GM23248 (cell line): Measurements from ENCODE around the gene RPL29. TPM values are rescaled to one million over a fixed set of nuclear protein-coding genes. Genes with fewer than 3 reads are reported as not detected.

ENCODE experiments used
- DNase-seq: peaks from one replicate; pipeline ENCODE4 v3.0.0-alpha.2; 2015
- H2AFZ ChIP-seq: fragments of 200-600 bp; sonication (generic); 2 replicates; pipeline ENCODE4 v1.6.1; 2016; ENCODE audit warnings: antibody characterized with exemption
- H3F3A ChIP-seq: fragments of 200-600 bp; sonication (generic); 2 replicates; pipeline ENCODE4 v1.6.1; 2016; ENCODE audit warnings: mild to moderate bottlenecking, antibody characterized with exemption, mixed run types; ENCODE audit not compliant: insufficient read depth
- H3K27ac ChIP-seq: fragments of 200-600 bp; sonication (generic); 2 replicates; pipeline ENCODE4 v1.5.1; 2016; ENCODE audit warnings: mild to moderate bottlenecking
- H3K27me3 ChIP-seq: fragments of 200-600 bp; sonication (generic); replicated peaks from 2 replicates; pipeline ENCODE4 v1.6.1; 2016; ENCODE audit warnings: mild to moderate bottlenecking; ENCODE audit not compliant: insufficient read depth
- H3K36me3 ChIP-seq: fragments of 200-600 bp; sonication (generic); 2 replicates; pipeline ENCODE4 v1.6.1; 2016; ENCODE audit warnings: low read depth, mild to moderate bottlenecking
- H3K4me1 ChIP-seq: fragments of 200-600 bp; sonication (generic); 2 replicates; pipeline ENCODE4 v1.6.1; 2016; ENCODE audit warnings: mild to moderate bottlenecking; ENCODE audit not compliant: insufficient read depth
- H3K4me2 ChIP-seq: fragments of 200-600 bp; sonication (generic); one replicate; pipeline ENCODE4 v1.6.1; 2016; ENCODE audit warnings: mild to moderate bottlenecking; ENCODE audit not compliant: unreplicated experiment
- H3K4me3 ChIP-seq: fragments of 200-600 bp; sonication (generic); 2 replicates; pipeline ENCODE4 v1.5.1; 2016; ENCODE audit warnings: mild to moderate bottlenecking
- H3K79me2 ChIP-seq: fragments of 200-600 bp; sonication (generic); 2 replicates; pipeline ENCODE4 v1.6.1; 2016; ENCODE audit warnings: mild to moderate bottlenecking; ENCODE audit not compliant: insufficient read depth
- H3K9ac ChIP-seq: fragments of 200-600 bp; sonication (generic); 2 replicates; pipeline ENCODE4 v1.6.1; 2016; ENCODE audit warnings: mild to moderate bottlenecking
- H3K9me2 ChIP-seq: fragments of 200-600 bp; sonication (generic); 2 replicates; pipeline ENCODE4 v1.6.1; 2016; ENCODE audit warnings: mixed run types, mild to moderate bottlenecking, moderate library complexity; ENCODE audit not compliant: insufficient read depth
- H3K9me3 ChIP-seq: fragments of 200-600 bp; sonication (generic); one replicate; pipeline ENCODE4 v1.6.1; 2017; ENCODE audit warnings: low read depth
- H4K20me1 ChIP-seq: fragments of 200-600 bp; sonication (generic); 2 replicates; pipeline ENCODE4 v1.6.0; 2016; ENCODE audit not compliant: insufficient read depth
- EZH2 ChIP-seq: fragments of 200-600 bp; sonication (generic); IDR thresholded peaks from 2 replicates; pipeline ENCODE4 v1.6.1; 2018; ENCODE audit warnings: antibody characterized with exemption, mild to moderate bottlenecking; ENCODE audit not compliant: insufficient read depth, poor library complexity, severe bottlenecking
- EZH2phosphoT487 ChIP-seq: fragments of 200-600 bp; sonication (generic); IDR thresholded peaks from 2 replicates; pipeline ENCODE4 v1.6.1; 2018; ENCODE audit warnings: antibody characterized with exemption, moderate library complexity, mild to moderate bottlenecking, low read depth; ENCODE audit not compliant: insufficient read depth
- WGBS, 2 experiments: methylation state at CpG; one replicate each; pipeline ENCODE4 v1.1.6; 2015 to 2017; ENCODE audit warnings: low lambda C conversion rate in 2 of 2, low coverage in 1 of 2; ENCODE audit errors: missing lambda C conversion rate in 2 of 2; 5-methylcytosine and 5-hydroxymethylcytosine counted together
- in situ Hi-C: fragments of 300-500 bp; cut with MboI; formaldehyde crosslinking; loops from 2 replicates; pipeline ENCODE4 v1.15.0; 2020
- polyA plus RNA-seq: library from polyadenylated mRNA; unstranded; fragments of >200 nt; fragmentation: Nextera tagmentation; extraction: Ambion mirVana; gene quantifications from 2 replicates; pipeline ENCODE4 v1.2.1, GENCODE V29; 2016
- total RNA-seq: library from RNA; depleted of rRNA; stranded (reverse); fragments of >200 nt; shearing (Covaris generic); gene quantifications from 2 replicates; pipeline ENCODE4 v1.2.3, GENCODE V29; 2014

RPL29 gene
- total and polyA plus RNA-seq, 2 experiments from 2014 or later = 690 to 1,164 TPM

DNA sequence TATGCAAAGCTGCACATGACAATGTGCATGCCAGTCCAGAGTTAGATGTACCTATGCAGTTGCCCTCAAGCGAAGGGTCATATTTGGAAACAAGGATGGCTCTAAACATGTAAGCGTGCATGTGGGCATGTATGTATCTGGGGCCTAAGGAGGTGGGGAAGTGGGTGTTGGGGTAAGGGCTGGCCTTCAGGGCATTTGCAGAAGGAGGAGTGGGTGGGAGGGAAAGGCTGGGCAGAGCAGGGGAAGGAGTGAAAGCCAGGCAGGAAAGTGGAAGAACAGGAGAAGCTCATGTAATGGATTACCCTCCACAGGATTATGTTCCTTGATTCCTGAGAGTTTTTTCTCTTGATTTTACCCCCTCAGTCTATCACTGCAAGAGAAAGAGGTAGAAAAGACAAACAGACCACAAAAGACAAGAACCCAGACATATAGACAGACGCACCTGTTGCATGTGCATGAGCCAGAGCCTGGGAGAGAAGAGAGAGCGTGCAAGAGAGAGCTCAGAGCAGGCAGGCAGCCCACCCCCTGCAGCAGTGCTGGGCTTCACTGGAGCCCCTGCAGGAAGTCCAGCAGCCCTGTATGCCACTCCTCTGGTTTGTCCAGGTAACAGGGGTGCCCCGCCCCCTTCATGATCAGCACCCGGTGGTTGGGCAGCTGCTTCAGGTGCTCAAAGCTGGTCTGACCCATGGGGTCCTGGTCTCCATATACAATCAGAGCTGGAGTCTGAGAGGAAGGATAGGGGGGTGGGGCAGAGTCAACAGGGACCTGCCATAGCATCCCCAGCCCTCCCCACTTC, 26.6 kb downstream of the RPL29 start:
- in situ Hi-C loops = no loop called here
- Histone ChIP-seq H4K20me1 (no peaks in the 10 kb centered on the region), H3K9ac (no peak overlapping the region), H3K4me2 (no peak overlapping the region), H3F3A (peaks cover 8% of the 10 kb centered on the region), H3K27ac (no peak overlapping the region), H3K27me3 (no peaks in the 10 kb centered on the region), H3K36me3 (no peaks in the 10 kb centered on the region), H3K9me2 (no peaks in the 10 kb centered on the region), H3K4me3 (no peak overlapping the region), H3K79me2 (peaks cover 45% of the 10 kb centered on the region), H2AFZ (no peak overlapping the region), H3K4me1 (peaks cover 7% of the 10 kb centered on the region), H3K9me3 (no peaks in the 10 kb centered on the region)
- DNase-seq = no peak
- WGBS, 2 experiments = 88 to 92% methylated on average over 6 of the region's 6 CpGs
- TF ChIP-seq EZH2 (no peak), EZH2phosphoT487 (no peak)

DNA sequence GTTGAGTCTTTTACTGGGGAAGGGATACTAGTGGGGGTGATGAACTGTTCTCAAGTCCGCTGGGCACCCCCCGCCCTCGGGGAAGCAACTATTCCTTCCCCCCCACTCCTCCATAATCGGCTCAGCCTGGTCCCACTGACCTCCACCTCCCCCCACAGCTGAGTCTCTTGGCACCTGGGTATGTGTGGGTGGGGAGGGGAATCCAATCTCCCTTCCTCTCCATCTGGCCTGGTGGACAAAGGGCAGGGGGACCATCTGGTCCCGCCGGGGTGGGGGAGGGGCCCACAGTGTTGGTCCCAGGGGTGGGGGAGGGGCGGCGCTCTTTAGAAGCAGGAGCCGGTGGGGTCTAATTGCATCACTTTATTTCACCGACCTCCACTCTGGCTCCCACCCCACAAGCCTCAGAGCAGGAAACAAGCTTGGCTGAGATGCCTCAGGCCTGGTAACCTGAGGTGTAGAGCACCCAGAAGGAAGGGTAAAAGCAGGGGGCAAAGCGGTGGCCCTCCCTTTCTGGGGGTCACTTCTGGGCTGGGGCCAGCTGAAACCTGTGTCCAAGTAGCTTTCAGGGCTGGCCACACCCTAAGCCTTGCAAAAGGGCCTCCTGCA, 27.4 kb downstream of the RPL29 start:
- 16 to 28% methylated on average over 4 to 11 of the region's 11 CpGs for WGBS, 2 experiments
- in situ Hi-C loops = no loop called here
- H3K27ac ChIP-seq = peak overlapping the region; percentile 58

DNA sequence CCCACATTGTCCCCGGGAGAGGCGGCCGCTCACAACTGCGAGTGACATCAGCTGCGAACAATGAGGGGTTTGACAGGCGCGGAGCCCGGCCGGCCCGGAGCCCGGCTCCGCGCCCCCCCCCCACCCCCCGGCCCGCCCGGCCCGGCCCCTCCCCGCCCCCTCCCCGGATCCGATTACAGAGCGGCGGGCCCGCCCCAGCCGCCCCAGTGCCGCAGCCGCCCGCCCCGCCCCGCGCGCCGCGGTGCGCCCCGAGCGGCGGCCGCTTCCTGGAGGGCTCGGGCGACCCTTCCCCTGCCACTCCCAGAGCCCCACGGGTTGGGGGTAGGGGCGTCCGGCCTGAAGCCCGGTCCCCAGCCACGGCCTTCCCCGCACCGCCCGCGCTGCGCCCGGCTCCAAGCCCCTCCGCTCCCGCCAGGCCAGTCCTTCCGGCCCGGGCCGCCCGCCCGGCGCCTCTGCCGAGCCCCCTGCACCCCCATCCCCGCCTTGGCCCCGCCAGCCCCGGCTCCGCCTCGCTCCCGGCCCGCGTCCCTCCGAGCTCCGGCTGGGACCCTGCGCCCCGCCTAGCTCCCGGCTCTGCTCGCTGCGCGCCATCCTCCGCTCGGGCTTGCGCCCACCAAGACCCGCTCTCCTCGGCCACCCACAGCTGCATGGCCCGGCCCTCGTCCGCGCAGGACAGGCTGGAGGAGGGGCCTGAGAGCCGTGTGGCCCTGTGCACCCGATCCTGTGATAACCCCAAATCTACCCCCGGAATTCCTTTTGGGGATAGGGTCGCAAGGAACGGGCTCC, 28.1 kb downstream of the RPL29 start, which contains the start of gene PCBP4:
Gene PCBP4 (minus strand): TSS at position 71 of the 786 bp plus-strand sequence. CDS start 6,214 bp downstream, outside the sequence.
- Histone ChIP-seq H3K4me1 (0 out of 2 replicates have a peak, but pooled peaks cover 6% of the 10 kb centered on the region), H2AFZ (peak within 1 kb of the TSS; percentile 68), H3K79me2 (peaks cover 33% of the 10 kb centered on the region), H3K9me3 (no peaks in the 10 kb centered on the region), H3K9ac (peak within 1 kb of the TSS; percentile 84), H3K27me3 (no peaks in the 10 kb centered on the region), H4K20me1 (no peaks in the 10 kb centered on the region), H3K4me3 (peak within 1 kb of the TSS; percentile 87), H3K36me3 (no peaks in the 10 kb centered on the region), H3F3A (peaks cover 8% of the 10 kb centered on the region), H3K27ac (peak within 1 kb of the TSS; percentile 58), H3K9me2 (no peaks in the 10 kb centered on the region), H3K4me2 (peak within 1 kb of the TSS; percentile 95)
- in situ Hi-C loops = no loop called here
- WGBS, 2 experiments = 1% methylated on average over 21 to 46 of the region's 90 CpGs
- DNase-seq = peak; percentile 70
- no peak for TF ChIP-seq EZH2

More for the DNA sequence above, 27.4 kb downstream of the RPL29 start:
- Histone ChIP-seq H3K27me3 (no peaks in the 10 kb centered on the region), H3K9me3 (no peaks in the 10 kb centered on the region), H3K36me3 (no peaks in the 10 kb centered on the region), H3K9ac (peak overlapping the region; percentile 84), H3K79me2 (peaks cover 40% of the 10 kb centered on the region), H3K4me3 (peak overlapping the region; percentile 87), H4K20me1 (no peaks in the 10 kb centered on the region), H3K4me2 (peak overlapping the region; percentile 94), H3F3A (peaks cover 8% of the 10 kb centered on the region), H3K4me1 (0 out of 2 replicates have a peak, but pooled peaks cover 6% of the 10 kb centered on the region), H3K9me2 (no peaks in the 10 kb centered on the region), H2AFZ (peak overlapping the region; percentile 67)
- DNase-seq = peak; percentile 34
- no peak for TF ChIP-seq EZH2
- no peak for TF ChIP-seq EZH2phosphoT487

DNA sequence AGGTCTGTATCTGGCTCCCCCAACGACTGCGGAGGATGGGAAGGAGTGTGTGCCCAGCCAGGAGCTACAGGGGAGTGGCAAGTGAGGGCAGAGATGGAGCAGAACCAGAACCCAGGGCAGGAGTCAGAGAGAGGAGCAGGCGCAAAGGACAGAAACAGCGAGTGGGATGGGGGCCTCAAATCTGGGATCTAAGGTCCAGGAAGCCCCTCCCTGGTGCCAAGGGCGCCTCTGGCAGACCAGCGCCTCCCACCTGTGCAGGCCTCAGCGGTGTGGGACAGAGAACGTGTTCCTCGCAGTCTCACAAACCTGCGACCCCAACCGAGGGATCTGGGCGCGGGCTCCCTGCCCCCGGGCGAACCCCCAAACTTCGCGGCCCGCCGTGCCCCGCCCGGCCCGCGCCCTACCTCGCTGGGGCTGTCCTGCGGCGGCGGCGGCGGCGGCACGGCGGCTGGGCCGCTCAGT, 28.7 kb downstream of the RPL29 start:
- H3K4me1 ChIP-seq = 0 out of 2 replicates have a peak, but pooled peaks cover 6% of the 10 kb centered on the region
- TF ChIP-seq EZH2 = no peak
- H4K20me1 ChIP-seq = no peaks in the 10 kb centered on the region
- DNase-seq = no peak
- peaks cover 8% of the 10 kb centered on the region for H3F3A ChIP-seq
- H3K79me2 ChIP-seq = peaks cover 27% of the 10 kb centered on the region
- H3K9me2 ChIP-seq = no peaks in the 10 kb centered on the region
- peak overlapping the region; percentile 95 for H3K4me2 ChIP-seq
- WGBS, 2 experiments = 8 to 12% methylated on average over 16 to 33 of the region's 33 CpGs
- H3K27ac ChIP-seq = no peak overlapping the region
- H3K4me3 ChIP-seq = peak overlapping the region; percentile 87
- no peaks in the 10 kb centered on the region for H3K27me3 ChIP-seq
- peak overlapping the region; percentile 84 for H3K9ac ChIP-seq
- H3K9me3 ChIP-seq = no peaks in the 10 kb centered on the region
- H3K36me3 ChIP-seq = no peaks in the 10 kb centered on the region
- peak overlapping the region; percentile 68 for H2AFZ ChIP-seq
- in situ Hi-C loops = no loop called here
